ENCODE measurements around the gene CCL28.
"Not testable (repeated sequence)": the region's sequence is repeated elsewhere in the genome, so short reads cannot be mapped to it uniquely, and the experiment has no call there.

The CCL28 gene
- total RNA-seq: 7.2 to 12.9 reads per million in 2 donors

- no peak for DNase-seq
These were observed at the start of gene CCL28 for GRCh38 chr5:43412156-43412555. TSS of gene CCL28 (minus strand) at chr5:43412391. CDS start at chr5:43412316, 75 bp downstream.

GRCh38 chr5:43461066-43461465 is 48.9 kb upstream of the CCL28 start:
- DNase-seq: no peak

- no peak for DNase-seq
These were observed 44.4 kb upstream of the CCL28 start for GRCh38 chr5:43456556-43456955.

GRCh38 chr5:43441575-43441974 is 29.4 kb upstream of the CCL28 start:
- not testable (repeated sequence) for DNase-seq

- no peak for DNase-seq
These were observed 25.0 kb upstream of the CCL28 start for GRCh38 chr5:43437062-43437660.

GRCh38 chr5:43433382-43433781 is 21.2 kb upstream of the CCL28 start:
- no peak for DNase-seq

GRCh38 chr5:43432486-43433375 is 20.5 kb upstream of the CCL28 start:
- DNase-seq: no peak

- no peak for DNase-seq
These were observed 17.5 kb upstream of the CCL28 start for GRCh38 chr5:43429706-43430105.

GRCh38 chr5:43429016-43429415 is 16.8 kb upstream of the CCL28 start:
- no peak for DNase-seq

GRCh38 chr5:43427306-43427705 is 15.1 kb upstream of the CCL28 start:
- no peak for DNase-seq

GRCh38 chr5:43425983-43426382 is 13.8 kb upstream of the CCL28 start:
- no peak for DNase-seq

GRCh38 chr5:43423086-43423485 is 10.9 kb upstream of the CCL28 start:
- DNase-seq: not testable (repeated sequence)

GRCh38 chr5:43422143-43422542 is 10.0 kb upstream of the CCL28 start:
- no peak for DNase-seq

- DNase-seq: no peak
These were observed 9.4 kb upstream of the CCL28 start for GRCh38 chr5:43421450-43422133.

GRCh38 chr5:43420241-43420640 is 8.1 kb upstream of the CCL28 start:
- DNase-seq: no peak

- DNase-seq: no peak
These were observed 6.4 kb upstream of the CCL28 start for GRCh38 chr5:43418561-43418960.

- no peak for DNase-seq
These were observed 4.7 kb upstream of the CCL28 start for GRCh38 chr5:43416803-43417394.

GRCh38 chr5:43415935-43416802 is 4.0 kb upstream of the CCL28 start:
- no peak for DNase-seq

GRCh38 chr5:43413966-43414365 is 1.8 kb upstream of the CCL28 start:
- no peak for DNase-seq

GRCh38 chr5:43412644-43413043 is 453 bp upstream of the CCL28 start:
- no peak for DNase-seq

GRCh38 chr5:43411495-43411894 is 696 bp downstream of the CCL28 start:
- no peak for DNase-seq

GRCh38 chr5:43410414-43410813 is 1.8 kb downstream of the CCL28 start:
- DNase-seq: no peak
